ENCODE data around the gene ITPR2.

ITPR2 gene

DNA sequence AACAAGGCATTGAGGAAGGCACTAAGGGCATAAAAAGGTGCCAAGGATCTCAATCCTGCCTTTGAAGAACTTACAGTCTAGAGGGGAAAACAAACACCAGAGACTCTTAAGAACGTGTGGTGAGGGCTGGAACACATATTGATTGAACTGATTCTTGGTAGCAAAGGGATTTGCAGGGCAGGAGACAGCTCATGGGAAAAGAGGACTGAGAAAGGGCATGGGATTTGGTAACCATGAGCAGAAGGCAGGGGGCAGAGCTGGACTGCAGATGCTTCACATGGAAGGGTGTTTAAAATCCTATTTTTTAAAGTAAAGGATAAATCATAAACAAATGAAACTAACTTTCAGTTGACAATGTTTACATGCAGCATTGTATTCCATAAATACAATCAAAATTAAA lies 203.1 kb downstream of the ITPR2 start:
- no peaks in the 10 kb centered on the region for H3K79me2 ChIP-seq (ENCODE audit: low read length)
- TF ChIP-seq EZH2 (optimal IDR thresholded peaks at IDR 0.05; ENCODE audit: low read depth, low read length) (no peak), EZH2phosphoT487 (IDR thresholded peaks at IDR 0.05; ENCODE audit: low read length) (no peak)
- TF ChIP-seq, protein P1, sequence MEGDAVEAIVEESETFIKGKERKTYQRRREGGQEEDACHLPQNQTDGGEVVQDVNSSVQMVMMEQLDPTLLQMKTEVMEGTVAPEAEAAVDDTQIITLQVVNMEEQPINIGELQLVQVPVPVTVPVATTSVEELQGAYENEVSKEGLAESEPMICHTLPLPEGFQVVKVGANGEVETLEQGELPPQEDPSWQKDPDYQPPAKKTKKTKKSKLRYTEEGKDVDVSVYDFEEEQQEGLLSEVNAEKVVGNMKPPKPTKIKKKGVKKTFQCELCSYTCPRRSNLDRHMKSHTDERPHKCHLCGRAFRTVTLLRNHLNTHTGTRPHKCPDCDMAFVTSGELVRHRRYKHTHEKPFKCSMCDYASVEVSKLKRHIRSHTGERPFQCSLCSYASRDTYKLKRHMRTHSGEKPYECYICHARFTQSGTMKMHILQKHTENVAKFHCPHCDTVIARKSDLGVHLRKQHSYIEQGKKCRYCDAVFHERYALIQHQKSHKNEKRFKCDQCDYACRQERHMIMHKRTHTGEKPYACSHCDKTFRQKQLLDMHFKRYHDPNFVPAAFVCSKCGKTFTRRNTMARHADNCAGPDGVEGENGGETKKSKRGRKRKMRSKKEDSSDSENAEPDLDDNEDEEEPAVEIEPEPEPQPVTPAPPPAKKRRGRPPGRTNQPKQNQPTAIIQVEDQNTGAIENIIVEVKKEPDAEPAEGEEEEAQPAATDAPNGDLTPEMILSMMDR (IDR thresholded peaks at IDR 0.05; ENCODE audit: low read length): no peak
- H3K9ac ChIP-seq (ENCODE audit: low read length): no peak overlapping the region
- H3F3A ChIP-seq (ENCODE audit: insufficient read depth, low read length): no peaks in the 10 kb centered on the region
- H3K9me2 ChIP-seq (replicated peaks; ENCODE audit: insufficient read depth, low read length): no peaks in the 10 kb centered on the region
- no peaks in the 10 kb centered on the region for H3K9me3 ChIP-seq (replicated peaks; ENCODE audit: insufficient read depth, low read length)
- H3K36me3 ChIP-seq (replicated peaks; ENCODE audit: insufficient read depth, low read length): no peaks in the 10 kb centered on the region
- no peaks in the 10 kb centered on the region for H4K20me1 ChIP-seq (ENCODE audit: insufficient read depth, low read length)
- no peak for DNase-seq
- no peak overlapping the region for H3K4me3 ChIP-seq (ENCODE audit: low read length)
- H3K27me3 ChIP-seq (replicated peaks; ENCODE audit: insufficient read depth, low read length): no peaks in the 10 kb centered on the region
- no peak overlapping the region for H2AFZ ChIP-seq (ENCODE audit: low read length)
- H3K27ac ChIP-seq (ENCODE audit: low read length): no peak overlapping the region
- no peak overlapping the region for H3K4me2 ChIP-seq (ENCODE audit: low read depth, low read length)
- no peaks in the 10 kb centered on the region for H3K4me1 ChIP-seq (ENCODE audit: low read length)

GRCh38 chr12:26628234-26628633 lies 204.8 kb downstream of the ITPR2 start:
- Histone ChIP-seq H3K4me1 (ENCODE audit: low read length) (no peaks in the 10 kb centered on the region), H4K20me1 (ENCODE audit: insufficient read depth, low read length) (no peaks in the 10 kb centered on the region), H3K9me2 (replicated peaks; ENCODE audit: insufficient read depth, low read length) (no peaks in the 10 kb centered on the region), H3K36me3 (replicated peaks; ENCODE audit: insufficient read depth, low read length) (no peaks in the 10 kb centered on the region), H3K79me2 (ENCODE audit: low read length) (no peaks in the 10 kb centered on the region), H3K9ac (ENCODE audit: low read length) (no peak overlapping the region), H3F3A (ENCODE audit: insufficient read depth, low read length) (no peaks in the 10 kb centered on the region), H2AFZ (ENCODE audit: low read length) (no peak overlapping the region), H3K27me3 (replicated peaks; ENCODE audit: insufficient read depth, low read length) (no peaks in the 10 kb centered on the region), H3K27ac (ENCODE audit: low read length) (no peak overlapping the region), H3K4me2 (ENCODE audit: low read depth, low read length) (no peak overlapping the region), H3K9me3 (replicated peaks; ENCODE audit: insufficient read depth, low read length) (no peaks in the 10 kb centered on the region), H3K4me3 (ENCODE audit: low read length) (no peak overlapping the region)
- TF ChIP-seq EZH2 (optimal IDR thresholded peaks at IDR 0.05; ENCODE audit: low read depth, low read length): no peak
- no peak for DNase-seq

GRCh38 chr12:26627335-26627734 lies 205.7 kb downstream of the ITPR2 start:
- Histone ChIP-seq H3F3A (ENCODE audit: insufficient read depth, low read length) (no peaks in the 10 kb centered on the region), H3K27ac (ENCODE audit: low read length) (no peak overlapping the region), H3K79me2 (ENCODE audit: low read length) (no peaks in the 10 kb centered on the region), H3K4me2 (ENCODE audit: low read depth, low read length) (no peak overlapping the region), H3K4me1 (ENCODE audit: low read length) (no peaks in the 10 kb centered on the region), H2AFZ (ENCODE audit: low read length) (no peak overlapping the region), H3K4me3 (ENCODE audit: low read length) (no peak overlapping the region), H3K9me2 (replicated peaks; ENCODE audit: insufficient read depth, low read length) (no peaks in the 10 kb centered on the region), H3K36me3 (replicated peaks; ENCODE audit: insufficient read depth, low read length) (no peaks in the 10 kb centered on the region), H3K9ac (ENCODE audit: low read length) (no peak overlapping the region), H3K27me3 (replicated peaks; ENCODE audit: insufficient read depth, low read length) (no peaks in the 10 kb centered on the region), H4K20me1 (ENCODE audit: insufficient read depth, low read length) (no peaks in the 10 kb centered on the region), H3K9me3 (replicated peaks; ENCODE audit: insufficient read depth, low read length) (no peaks in the 10 kb centered on the region)
- DNase-seq: no peak
- TF ChIP-seq EZH2 (optimal IDR thresholded peaks at IDR 0.05; ENCODE audit: low read depth, low read length) (no peak), EZH2phosphoT487 (IDR thresholded peaks at IDR 0.05; ENCODE audit: low read length) (no peak)
- TF ChIP-seq, protein P1 (IDR thresholded peaks at IDR 0.05; ENCODE audit: low read length): no peak

DNA sequence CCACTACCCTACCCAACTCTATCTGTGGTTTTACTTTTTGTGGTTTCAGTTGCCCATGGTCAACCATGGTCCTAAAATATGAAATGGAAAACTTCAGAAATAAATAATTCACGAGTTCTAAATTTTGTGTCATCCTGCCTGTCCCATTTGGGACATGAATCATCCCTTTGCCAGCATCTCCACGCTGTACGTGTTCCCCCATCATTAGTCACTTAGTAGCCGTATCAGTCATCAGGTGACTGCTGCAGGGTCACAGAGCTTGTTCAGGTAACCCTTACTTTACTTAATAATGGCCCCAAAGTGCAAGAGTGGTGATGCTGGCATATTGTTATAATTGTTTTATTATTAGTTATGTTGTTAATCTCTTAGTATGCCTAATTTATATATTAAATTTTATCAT lies 209.9 kb downstream of the ITPR2 start:
- H4K20me1 ChIP-seq (ENCODE audit: insufficient read depth, low read length): no peaks in the 10 kb centered on the region

More for the DNA sequence above, 209.9 kb downstream of the ITPR2 start:
- no peak for DNase-seq
- no peaks in the 10 kb centered on the region for H3F3A ChIP-seq (ENCODE audit: insufficient read depth, low read length)
- H3K9me3 ChIP-seq (replicated peaks; ENCODE audit: insufficient read depth, low read length): no peaks in the 10 kb centered on the region
- H3K4me3 ChIP-seq (ENCODE audit: low read length): no peak overlapping the region
- H3K4me1 ChIP-seq (ENCODE audit: low read length): no peaks in the 10 kb centered on the region
- H3K27ac ChIP-seq (ENCODE audit: low read length): no peak overlapping the region
- no peak overlapping the region for H3K9ac ChIP-seq (ENCODE audit: low read length)
- H3K79me2 ChIP-seq (ENCODE audit: low read length): no peaks in the 10 kb centered on the region
- no peak overlapping the region for H3K4me2 ChIP-seq (ENCODE audit: low read depth, low read length)
- H3K36me3 ChIP-seq (replicated peaks; ENCODE audit: insufficient read depth, low read length): no peaks in the 10 kb centered on the region
- no peaks in the 10 kb centered on the region for H3K27me3 ChIP-seq (replicated peaks; ENCODE audit: insufficient read depth, low read length)
- no peak overlapping the region for H2AFZ ChIP-seq (ENCODE audit: low read length)
- TF ChIP-seq, protein P1 (IDR thresholded peaks at IDR 0.05; ENCODE audit: low read length): no peak
- TF ChIP-seq EZH2phosphoT487 (IDR thresholded peaks at IDR 0.05; ENCODE audit: low read length): no peak
- TF ChIP-seq EZH2 (optimal IDR thresholded peaks at IDR 0.05; ENCODE audit: low read depth, low read length): no peak
- no peaks in the 10 kb centered on the region for H3K9me2 ChIP-seq (replicated peaks; ENCODE audit: insufficient read depth, low read length)

Measured in MM.1S (cell line).